WTC11 (cell line): ENCODE data around the gene DRAXIN. TPM values are rescaled to one million over a fixed set of nuclear protein-coding genes. Genes with fewer than 3 reads are reported as not detected.

Source experiments
- ATAC-seq: fragments of 200-7000 bp; cut with Tn5 transposase; 2 replicates; pipeline ENCODE4 v1.10.0; 2021; ENCODE audit warnings: mild to moderate bottlenecking, moderate library complexity
- CTCF ChIA-PET: fragments of 300-600 bp; sonication (Branson Sonifier 250); formaldehyde crosslinking; loops from one replicate; lab custom pipeline; 2021; ENCODE audit warnings: antibody characterized with exemption; lab: Charles Lee
- POLR2A ChIA-PET: fragments of 350-600 bp; sonication (Branson Sonifier 250); formaldehyde crosslinking; loops from one replicate; lab custom pipeline; 2021; ENCODE audit warnings: antibody characterized with exemption; lab: Charles Lee
- DNase-seq: peaks from one replicate; pipeline ENCODE4 v3.0.0; 2021; ENCODE audit warnings: low spot score
- H3K27ac Mint-ChIP-seq: 2 replicates; pipeline ENCODE4 v1.8.0; 2021; ENCODE audit warnings: mixed read lengths
- H3K27me3 Mint-ChIP-seq: 2 replicates; pipeline ENCODE4 v1.8.0; 2021; ENCODE audit warnings: low read depth, mild to moderate bottlenecking, moderate library complexity, mixed read lengths
- H3K36me3 Mint-ChIP-seq: 2 replicates; pipeline ENCODE4 v1.8.0; 2021; ENCODE audit warnings: mixed read lengths
- H3K4me1 Mint-ChIP-seq: 2 replicates; pipeline ENCODE4 v1.8.0; 2022; ENCODE audit warnings: mixed read lengths
- H3K4me3 Mint-ChIP-seq: 2 replicates; pipeline ENCODE4 v1.8.0; 2021; ENCODE audit warnings: mild to moderate bottlenecking, moderate library complexity, mixed read lengths
- H3K9me3 Mint-ChIP-seq: 2 replicates; pipeline ENCODE4 v1.8.0; 2021; ENCODE audit warnings: mixed read lengths
- CREB1 ChIP-seq: sonication (generic); formaldehyde crosslinking; IDR thresholded peaks from 2 replicates; pipeline ENCODE4 v1.8.0; 2023; ENCODE audit warnings: mild to moderate bottlenecking, missing genetic modification reagents
- ELF4 ChIP-seq: sonication (generic); formaldehyde crosslinking; IDR thresholded peaks from 2 replicates; pipeline ENCODE4 v1.8.1; 2022; ENCODE audit warnings: low read depth, mild to moderate bottlenecking, moderate library complexity, missing genetic modification reagents
- FOXP1 ChIP-seq: sonication (generic); formaldehyde crosslinking; IDR thresholded peaks from 2 replicates; pipeline ENCODE4 v1.8.0; 2022; ENCODE audit warnings: missing genetic modification reagents, mild to moderate bottlenecking, moderate library complexity, borderline replicate concordance
- KAT7 ChIP-seq: sonication (generic); formaldehyde crosslinking; IDR thresholded peaks from 2 replicates; pipeline ENCODE4 v1.8.1; 2023; ENCODE audit warnings: missing genetic modification reagents, mild to moderate bottlenecking, borderline replicate concordance
- NFATC4 ChIP-seq: fragments of 250-450 bp; sonication (Bioruptor Pico); IDR thresholded peaks from 2 replicates; pipeline ENCODE4 v1.9.0; 2021; ENCODE audit warnings: mild to moderate bottlenecking
- NR2C2 ChIP-seq: sonication (generic); formaldehyde crosslinking; IDR thresholded peaks from 2 replicates; pipeline ENCODE4 v1.8.0; 2022; ENCODE audit warnings: mild to moderate bottlenecking, missing genetic modification reagents
- NR3C1 ChIP-seq: sonication (generic); formaldehyde crosslinking; conservative IDR thresholded peaks from 2 replicates; pipeline ENCODE4 v1.8.1; 2023; ENCODE audit warnings: low read depth, mild to moderate bottlenecking, missing genetic modification reagents
- RORB ChIP-seq: fragments of 250-450 bp; sonication (Bioruptor Pico); IDR thresholded peaks from 2 replicates; pipeline ENCODE4 v1.9.0; 2021; ENCODE audit warnings: mild to moderate bottlenecking
- SOX15 ChIP-seq: fragments of 250-450 bp; sonication (Bioruptor Pico); IDR thresholded peaks from 2 replicates; pipeline ENCODE4 v1.9.0; 2021; ENCODE audit warnings: mild to moderate bottlenecking
- ZNF121 ChIP-seq: sonication (generic); formaldehyde crosslinking; IDR thresholded peaks from 2 replicates; pipeline ENCODE4 v1.8.0; 2023; ENCODE audit warnings: missing genetic modification reagents
- ZNF232 ChIP-seq: sonication (generic); formaldehyde crosslinking; IDR thresholded peaks from 2 replicates; pipeline ENCODE4 v1.8.0; 2022; ENCODE audit warnings: mild to moderate bottlenecking, missing genetic modification reagents
- ZNF396 ChIP-seq: fragments of 250-450 bp; sonication (Bioruptor Pico); IDR thresholded peaks from 2 replicates; pipeline ENCODE4 v1.8.0; 2021; ENCODE audit warnings: mild to moderate bottlenecking, moderate library complexity, borderline replicate concordance
- total RNA-seq: library from RNA; stranded (reverse); gene quantifications from 3 replicates; pipeline ENCODE4 v1.2.3, GENCODE V29; 2021
- TF ChIP-seq, protein P1 (sequence below): sonication (generic); formaldehyde crosslinking; IDR thresholded peaks from 2 replicates; pipeline ENCODE4 v1.8.1; 2023; ENCODE audit warnings: mild to moderate bottlenecking, missing genetic modification reagents, borderline replicate concordance
- TF ChIP-seq, protein P2 (sequence below): sonication (generic); formaldehyde crosslinking; IDR thresholded peaks from 2 replicates; pipeline ENCODE4 v1.8.0; 2023; ENCODE audit warnings: missing genetic modification reagents
- TF ChIP-seq, protein P3 (sequence below): sonication (generic); formaldehyde crosslinking; IDR thresholded peaks from 2 replicates; pipeline ENCODE4 v1.8.1; 2022; ENCODE audit warnings: mild to moderate bottlenecking, moderate library complexity, missing genetic modification reagents
- TF ChIP-seq, protein P4 (sequence below): fragments of 250-450 bp; sonication (Bioruptor Pico); conservative IDR thresholded peaks from 2 replicates; pipeline ENCODE4 v1.9.0; 2021; ENCODE audit warnings: mild to moderate bottlenecking
- TF ChIP-seq, protein P5 (sequence below): sonication (generic); formaldehyde crosslinking; IDR thresholded peaks from 2 replicates; pipeline ENCODE4 v1.8.1; 2022; ENCODE audit warnings: missing genetic modification reagents, borderline replicate concordance

The DRAXIN gene
- total RNA-seq, 1 experiment from 2014 or later, result 12.0 TPM

DNA sequence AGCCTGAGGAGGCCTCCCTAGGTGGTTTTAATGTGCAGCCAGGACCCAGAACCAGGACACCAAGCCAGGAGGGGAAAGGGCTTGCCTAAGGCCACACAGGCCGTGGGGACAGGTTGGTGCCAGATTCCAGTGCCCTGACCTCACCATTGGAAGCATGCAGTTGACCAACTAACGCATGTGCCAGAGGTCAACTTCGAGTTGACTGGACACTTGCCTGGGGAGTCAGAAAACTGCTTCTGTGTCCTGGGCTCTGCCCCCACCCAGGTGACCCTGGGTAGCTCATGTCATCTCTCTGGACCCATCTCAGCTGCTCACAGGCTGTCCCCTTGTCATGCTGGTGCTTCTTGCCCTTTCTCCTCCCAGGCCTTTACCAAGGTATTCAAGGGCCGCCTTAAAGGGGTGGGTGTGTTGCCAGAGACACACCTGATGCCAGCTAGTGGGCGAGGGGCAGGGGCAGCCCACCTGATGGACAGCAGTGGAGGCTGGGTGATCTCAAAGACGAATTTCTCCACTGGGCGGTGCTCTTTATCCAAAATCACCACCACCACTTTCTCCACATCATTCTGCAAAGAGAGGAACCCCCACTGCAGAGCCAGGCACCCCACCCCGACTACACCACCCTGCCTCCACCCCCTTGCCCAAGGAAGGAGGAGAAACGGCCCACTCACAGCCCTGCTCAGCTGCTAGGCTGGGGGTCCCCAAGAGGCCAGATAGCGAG lies 15.0 kb upstream of the DRAXIN start (continued):
- TF ChIP-seq, protein P1, sequence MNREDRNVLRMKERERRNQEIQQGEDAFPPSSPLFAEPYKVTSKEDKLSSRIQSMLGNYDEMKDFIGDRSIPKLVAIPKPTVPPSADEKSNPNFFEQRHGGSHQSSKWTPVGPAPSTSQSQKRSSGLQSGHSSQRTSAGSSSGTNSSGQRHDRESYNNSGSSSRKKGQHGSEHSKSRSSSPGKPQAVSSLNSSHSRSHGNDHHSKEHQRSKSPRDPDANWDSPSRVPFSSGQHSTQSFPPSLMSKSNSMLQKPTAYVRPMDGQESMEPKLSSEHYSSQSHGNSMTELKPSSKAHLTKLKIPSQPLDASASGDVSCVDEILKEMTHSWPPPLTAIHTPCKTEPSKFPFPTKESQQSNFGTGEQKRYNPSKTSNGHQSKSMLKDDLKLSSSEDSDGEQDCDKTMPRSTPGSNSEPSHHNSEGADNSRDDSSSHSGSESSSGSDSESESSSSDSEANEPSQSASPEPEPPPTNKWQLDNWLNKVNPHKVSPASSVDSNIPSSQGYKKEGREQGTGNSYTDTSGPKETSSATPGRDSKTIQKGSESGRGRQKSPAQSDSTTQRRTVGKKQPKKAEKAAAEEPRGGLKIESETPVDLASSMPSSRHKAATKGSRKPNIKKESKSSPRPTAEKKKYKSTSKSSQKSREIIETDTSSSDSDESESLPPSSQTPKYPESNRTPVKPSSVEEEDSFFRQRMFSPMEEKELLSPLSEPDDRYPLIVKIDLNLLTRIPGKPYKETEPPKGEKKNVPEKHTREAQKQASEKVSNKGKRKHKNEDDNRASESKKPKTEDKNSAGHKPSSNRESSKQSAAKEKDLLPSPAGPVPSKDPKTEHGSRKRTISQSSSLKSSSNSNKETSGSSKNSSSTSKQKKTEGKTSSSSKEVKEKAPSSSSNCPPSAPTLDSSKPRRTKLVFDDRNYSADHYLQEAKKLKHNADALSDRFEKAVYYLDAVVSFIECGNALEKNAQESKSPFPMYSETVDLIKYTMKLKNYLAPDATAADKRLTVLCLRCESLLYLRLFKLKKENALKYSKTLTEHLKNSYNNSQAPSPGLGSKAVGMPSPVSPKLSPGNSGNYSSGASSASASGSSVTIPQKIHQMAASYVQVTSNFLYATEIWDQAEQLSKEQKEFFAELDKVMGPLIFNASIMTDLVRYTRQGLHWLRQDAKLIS, result no peak
- no peak for TF ChIP-seq ZNF121
- TF ChIP-seq ZNF396 (CRISPR knock-in tag), result no peak
- no peak for TF ChIP-seq ELF4 (CRISPR knock-in tag)
- no peak for TF ChIP-seq RORB
- TF ChIP-seq, protein P2, sequence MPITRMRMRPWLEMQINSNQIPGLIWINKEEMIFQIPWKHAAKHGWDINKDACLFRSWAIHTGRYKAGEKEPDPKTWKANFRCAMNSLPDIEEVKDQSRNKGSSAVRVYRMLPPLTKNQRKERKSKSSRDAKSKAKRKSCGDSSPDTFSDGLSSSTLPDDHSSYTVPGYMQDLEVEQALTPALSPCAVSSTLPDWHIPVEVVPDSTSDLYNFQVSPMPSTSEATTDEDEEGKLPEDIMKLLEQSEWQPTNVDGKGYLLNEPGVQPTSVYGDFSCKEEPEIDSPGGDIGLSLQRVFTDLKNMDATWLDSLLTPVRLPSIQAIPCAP (CRISPR knock-in tag), result no peak
- no peak for TF ChIP-seq CREB1 (CRISPR knock-in tag)

DNA sequence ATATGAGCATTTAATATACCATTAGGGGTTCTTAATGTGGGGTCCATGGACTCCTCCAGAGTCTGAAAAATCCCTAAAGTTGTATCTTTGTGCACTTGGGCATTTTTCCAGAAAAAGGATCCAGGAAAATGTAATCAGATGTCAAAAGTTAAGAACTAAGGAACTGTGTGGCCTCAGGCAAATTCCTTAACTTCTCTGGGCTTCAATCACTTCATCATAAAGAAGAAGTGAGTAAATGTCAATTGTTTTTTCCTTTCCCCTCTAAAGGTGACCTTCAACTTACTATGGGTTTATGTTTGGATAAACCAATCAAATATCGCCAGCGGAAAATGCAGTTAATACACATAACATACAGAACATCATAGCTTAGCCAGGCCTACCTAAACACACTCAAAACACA lies 13.1 kb upstream of the DRAXIN start:
- Mint-ChIP-seq H3K36me3 (peaks cover 50% of the 10 kb centered on the region), H3K4me3 (peak overlapping the region; percentile 46)
- POLR2A ChIA-PET, result no interaction called here
- TF ChIP-seq KAT7 (no peak), SOX15 (CRISPR knock-in tag) (no peak), FOXP1 (CRISPR knock-in tag) (no peak), ZNF232 (CRISPR knock-in tag) (no peak)
- TF ChIP-seq, protein P3, sequence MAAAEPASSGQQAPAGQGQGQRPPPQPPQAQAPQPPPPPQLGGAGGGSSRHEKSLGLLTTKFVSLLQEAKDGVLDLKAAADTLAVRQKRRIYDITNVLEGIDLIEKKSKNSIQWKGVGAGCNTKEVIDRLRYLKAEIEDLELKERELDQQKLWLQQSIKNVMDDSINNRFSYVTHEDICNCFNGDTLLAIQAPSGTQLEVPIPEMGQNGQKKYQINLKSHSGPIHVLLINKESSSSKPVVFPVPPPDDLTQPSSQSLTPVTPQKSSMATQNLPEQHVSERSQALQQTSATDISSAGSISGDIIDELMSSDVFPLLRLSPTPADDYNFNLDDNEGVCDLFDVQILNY (CRISPR knock-in tag), result no peak
- TF ChIP-seq, all 79 proteins: peak for 0
- H3K9me3 Mint-ChIP-seq, result no peaks in the 10 kb centered on the region
- no peak for DNase-seq
- CTCF ChIA-PET, result interaction anchor here (0.8 to 2.6 kb wide), 3 partner anchors 30 to 106 kb away, joined by 3 to 14 read pairs (median 3); no protein-coding TSS in a partner anchor
- ATAC-seq, result no peak
- H3K27me3 Mint-ChIP-seq, result no peaks in the 10 kb centered on the region
- peak overlapping the region; percentile 86 for H3K27ac Mint-ChIP-seq
- peaks cover 35% of the 10 kb centered on the region for H3K4me1 Mint-ChIP-seq

DNA sequence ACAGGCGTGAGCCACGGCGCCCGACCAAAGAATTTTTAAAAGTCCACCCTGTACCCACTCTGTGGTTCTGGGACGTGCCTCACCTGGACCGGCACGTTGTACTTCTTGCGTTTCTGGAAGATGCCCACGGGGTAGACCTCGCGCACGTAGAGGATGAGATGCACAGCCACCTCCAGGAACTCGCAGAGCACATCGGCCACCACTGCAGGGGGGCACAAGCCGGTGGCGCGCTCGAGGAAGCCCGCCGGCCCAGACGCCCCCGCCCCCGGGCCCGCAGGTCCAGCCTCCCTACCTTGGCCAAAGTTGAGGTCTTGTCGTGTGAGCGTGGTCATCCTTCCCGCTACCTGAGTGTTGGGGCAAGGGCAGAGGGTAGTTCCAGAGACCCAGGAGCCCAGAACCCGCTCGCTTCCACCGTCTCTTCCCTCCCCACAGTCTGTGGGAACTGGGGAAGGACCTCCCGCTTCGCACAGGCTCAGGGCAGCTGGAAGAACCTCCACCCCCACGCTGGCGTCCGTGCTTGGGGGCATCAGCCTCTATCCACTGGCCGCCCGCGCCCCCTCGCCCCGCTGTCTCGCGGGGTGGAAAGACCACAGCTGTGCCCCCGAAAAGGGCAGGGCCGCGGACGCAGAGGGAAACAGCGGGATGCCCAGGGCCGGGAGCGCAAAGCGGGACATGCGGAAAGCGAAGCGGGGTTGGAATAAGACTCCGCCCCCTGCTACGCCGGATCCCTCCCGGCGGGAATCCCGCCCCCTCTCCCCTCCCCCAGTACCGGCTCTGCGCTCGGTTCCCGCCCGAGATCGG lies 11.0 kb upstream of the DRAXIN start:
- no peak for ATAC-seq
- no peak for DNase-seq
- H3K27ac Mint-ChIP-seq, result peak overlapping the region; percentile 88
- TF ChIP-seq, protein P4, sequence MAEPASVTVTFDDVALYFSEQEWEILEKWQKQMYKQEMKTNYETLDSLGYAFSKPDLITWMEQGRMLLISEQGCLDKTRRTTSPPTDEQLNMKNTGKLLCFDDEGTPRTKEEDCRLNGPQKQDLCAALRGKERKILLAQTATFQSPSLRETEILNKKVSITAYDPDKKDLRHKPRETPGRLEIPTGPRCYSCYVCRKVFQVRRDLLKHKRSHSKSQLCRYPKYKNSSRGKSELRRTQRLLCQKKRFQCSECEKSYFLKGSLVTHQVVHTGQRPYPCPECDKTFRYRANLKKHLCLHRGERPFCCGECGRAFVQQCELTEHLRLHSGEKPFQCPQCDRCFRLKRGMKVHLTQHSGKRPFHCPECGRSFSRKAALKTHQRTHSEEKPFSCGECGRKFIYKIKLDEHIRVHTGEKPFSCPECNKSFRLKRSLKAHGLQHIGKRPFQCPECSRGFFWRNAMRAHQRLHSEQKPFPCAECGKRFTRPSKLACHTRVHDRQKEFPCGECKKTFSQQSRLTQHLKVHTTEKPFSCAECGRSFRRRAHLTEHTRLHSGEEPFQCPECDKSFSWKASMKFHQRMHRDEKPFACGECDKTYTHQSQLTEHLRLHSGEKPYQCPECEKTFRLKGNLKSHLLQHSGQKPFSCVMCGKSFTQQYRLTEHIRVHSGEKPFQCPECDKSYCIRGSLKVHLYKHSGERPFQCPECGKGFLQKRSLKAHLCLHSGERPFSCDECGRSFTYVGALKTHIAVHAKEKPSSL (CRISPR knock-in tag), result no peak
- TF ChIP-seq NR3C1 (0 out of 2 replicates have a peak, but pooled peaks have one; percentile 60), NFATC4 (CRISPR knock-in tag) (no peak), NR2C2 (CRISPR knock-in tag) (0 out of 2 replicates have a peak, but pooled peaks have one; percentile 19)
- TF ChIP-seq, protein P5, sequence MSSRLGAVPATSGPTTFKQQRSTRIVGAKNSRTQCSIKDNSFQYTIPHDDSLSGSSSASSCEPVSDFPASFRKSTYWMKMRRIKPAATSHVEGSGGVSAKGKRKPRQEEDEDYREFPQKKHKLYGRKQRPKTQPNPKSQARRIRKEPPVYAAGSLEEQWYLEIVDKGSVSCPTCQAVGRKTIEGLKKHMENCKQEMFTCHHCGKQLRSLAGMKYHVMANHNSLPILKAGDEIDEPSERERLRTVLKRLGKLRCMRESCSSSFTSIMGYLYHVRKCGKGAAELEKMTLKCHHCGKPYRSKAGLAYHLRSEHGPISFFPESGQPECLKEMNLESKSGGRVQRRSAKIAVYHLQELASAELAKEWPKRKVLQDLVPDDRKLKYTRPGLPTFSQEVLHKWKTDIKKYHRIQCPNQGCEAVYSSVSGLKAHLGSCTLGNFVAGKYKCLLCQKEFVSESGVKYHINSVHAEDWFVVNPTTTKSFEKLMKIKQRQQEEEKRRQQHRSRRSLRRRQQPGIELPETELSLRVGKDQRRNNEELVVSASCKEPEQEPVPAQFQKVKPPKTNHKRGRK, result no peak
- TF ChIP-seq, protein P1, result 0 out of 2 replicates have a peak, but pooled peaks have one; percentile 44

More for the DNA sequence above, 11.0 kb upstream of the DRAXIN start:
- CTCF ChIA-PET, result interaction anchor here (2.2 to 2.5 kb wide), 4 partner anchors 10 to 56 kb away, joined by 9 to 29 read pairs (median 16); partner anchors contain the start of genes AGTRAP and DRAXIN
- Mint-ChIP-seq H3K9me3 (no peaks in the 10 kb centered on the region), H3K4me1 (peaks cover 55% of the 10 kb centered on the region), H3K4me3 (peak overlapping the region; percentile 83), H3K36me3 (peaks cover 34% of the 10 kb centered on the region), H3K27me3 (no peaks in the 10 kb centered on the region)
- POLR2A ChIA-PET, result interaction anchor here (1.4 to 3.0 kb wide), 3 partner anchors 11 to 55 kb away, joined by 3 to 52 read pairs (median 16); partner anchors contain the start of genes AGTRAP, DRAXIN and FBXO6
